ENCODE measurements around the gene MALRD1. TPM values are rescaled to one million over a fixed set of nuclear protein-coding genes. Genes with fewer than 3 reads are reported as not detected.

Gene MALRD1
- total RNA-seq, 2 donors from 2014 or later = 0.26 to 1.3 TPM

- DNase-seq (no peak), ATAC-seq (no peak)
- Histone ChIP-seq H3K27me3 (no peaks in the 10 kb centered on the region), H3K4me3 (no peak overlapping the region), H3K9me3 (no peaks in the 10 kb centered on the region), H3K4me1 (no peaks in the 10 kb centered on the region), H3K27ac (no peak overlapping the region), H3K36me3 (replicated peaks in 1 of 2; ENCODE audit: insufficient read depth in 1 of 2, low read depth in 2 of 2) (no peaks in the 10 kb centered on the region)
- intact Hi-C loops (cut with DNase I) = no loop called here
- 43 to 47% methylated on average over 3 of the region's 3 CpGs for WGBS, 2 donors
- TF ChIP-seq POLR2A (IDR thresholded peaks at IDR 0.05) = no peak
- no peak for TF ChIP-seq CTCF (IDR thresholded peaks at IDR 0.05)
Measured at GRCh38 chr10:19689231-19689630, 640.6 kb downstream of the MALRD1 start.

GRCh38 chr10:19699299-19699698 lies 650.7 kb downstream of the MALRD1 start:
- DNase-seq (no peak), ATAC-seq (no peak)
- intact Hi-C loops (cut with DNase I) = no loop called here
- Histone ChIP-seq H3K9me3 (no peaks in the 10 kb centered on the region), H3K27me3 (no peaks in the 10 kb centered on the region), H3K27ac (no peak overlapping the region), H3K36me3 (replicated peaks in 1 of 2; ENCODE audit: insufficient read depth in 1 of 2, low read depth in 2 of 2) (no peaks in the 10 kb centered on the region), H3K4me3 (no peak overlapping the region), H3K4me1 (no peaks in the 10 kb centered on the region)
- 67 to 71% methylated on average over 3 of the region's 3 CpGs for WGBS, 2 donors
- TF ChIP-seq POLR2A (IDR thresholded peaks at IDR 0.05) (no peak), CTCF (IDR thresholded peaks at IDR 0.05) (no peak)

GRCh38 chr10:19701427-19702052 lies 652.9 kb downstream of the MALRD1 start:
- no peaks in the 10 kb centered on the region for H3K9me3 ChIP-seq
- 63 to 66% methylated on average over 4 of the region's 4 CpGs for WGBS, 2 donors
- no peaks in the 10 kb centered on the region for H3K27me3 ChIP-seq
- H3K4me3 ChIP-seq = no peak overlapping the region
- no peak overlapping the region for H3K27ac ChIP-seq
- TF ChIP-seq POLR2A (IDR thresholded peaks at IDR 0.05) (no peak), CTCF (IDR thresholded peaks at IDR 0.05) (no peak)
- DNase-seq (no peak), ATAC-seq (no peak)
- H3K36me3 ChIP-seq (replicated peaks in 1 of 2; ENCODE audit: insufficient read depth in 1 of 2, low read depth in 2 of 2) = no peaks in the 10 kb centered on the region
- intact Hi-C loops (cut with DNase I) = no loop called here
- no peaks in the 10 kb centered on the region for H3K4me1 ChIP-seq

- no peaks in the 10 kb centered on the region for H3K9me3 ChIP-seq
- no peak overlapping the region for H3K4me3 ChIP-seq
- no peak for DNase-seq
- 57 to 64% methylated on average over 2 of the region's 2 CpGs for WGBS, 2 donors
- intact Hi-C loops (cut with DNase I) = no loop called here
- H3K27me3 ChIP-seq = no peaks in the 10 kb centered on the region
- ATAC-seq = no peak
- no peaks in the 10 kb centered on the region for H3K36me3 ChIP-seq (replicated peaks in 1 of 2; ENCODE audit: insufficient read depth in 1 of 2, low read depth in 2 of 2)
- TF ChIP-seq CTCF (IDR thresholded peaks at IDR 0.05) (no peak), POLR2A (IDR thresholded peaks at IDR 0.05) (no peak)
- no peaks in the 10 kb centered on the region for H3K4me1 ChIP-seq
- no peak overlapping the region for H3K27ac ChIP-seq
Measured at GRCh38 chr10:19702215-19702614, 653.6 kb downstream of the MALRD1 start.

GRCh38 chr10:19704544-19704943 lies 655.9 kb downstream of the MALRD1 start:
- no peak for TF ChIP-seq POLR2A (IDR thresholded peaks at IDR 0.05)
- no peak for TF ChIP-seq CTCF (IDR thresholded peaks at IDR 0.05)
- ATAC-seq = no peak

More at GRCh38 chr10:19704544-19704943, 655.9 kb downstream of the MALRD1 start:
- Histone ChIP-seq H3K27me3 (no peaks in the 10 kb centered on the region), H3K27ac (no peak overlapping the region), H3K36me3 (replicated peaks in 1 of 2; ENCODE audit: insufficient read depth in 1 of 2, low read depth in 2 of 2) (no peaks in the 10 kb centered on the region), H3K4me1 (no peaks in the 10 kb centered on the region), H3K4me3 (no peak overlapping the region), H3K9me3 (no peaks in the 10 kb centered on the region)
- no peak for DNase-seq
- WGBS, 2 donors = 30 to 33% methylated on average over 2 of the region's 2 CpGs
- intact Hi-C loops (cut with DNase I) = no loop called here

Data from body of pancreas (tissue), 4 donors.